ENCODE results near the gene PLCE1. TPM values are rescaled to one million over a fixed set of nuclear protein-coding genes. Genes with fewer than 3 reads are reported as not detected.

PLCE1 gene
- total and polyA plus RNA-seq, 2 donors (not counting 1 experiment from before 2014, with no cell fraction given), result 0.33 to 1.2 TPM

DNA sequence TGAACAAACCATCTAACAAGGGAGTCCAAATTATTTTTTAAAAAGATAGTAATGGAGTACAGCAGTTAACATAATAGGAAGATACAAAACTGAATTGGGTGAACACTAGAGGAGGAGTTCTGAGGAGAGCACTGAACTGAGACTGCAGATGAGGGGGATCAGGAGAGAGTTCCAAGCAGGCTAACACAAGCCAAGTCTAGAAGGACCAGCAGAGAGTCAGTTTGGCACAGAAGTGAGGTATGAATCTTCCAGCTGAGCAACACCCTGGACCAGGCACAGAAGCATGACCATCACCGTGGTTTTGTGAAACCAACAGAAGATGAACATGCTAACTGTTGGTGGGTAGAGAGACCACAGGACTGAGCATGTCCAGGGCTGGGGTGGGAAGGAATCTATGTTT lies 30.8 kb upstream of the PLCE1 start:
- Histone ChIP-seq H3K27me3 (ENCODE audit: control insufficient read depth, insufficient read depth, low read length) (no peaks in the 10 kb centered on the region), H3K79me2 (ENCODE audit: control insufficient read depth, insufficient read depth, low read length) (no peaks in the 10 kb centered on the region), H3K4me1 (ENCODE audit: control insufficient read depth, extremely low read depth, insufficient read depth, low read length) (no peaks in the 10 kb centered on the region), H3K9me3 (ENCODE audit: control insufficient read depth, insufficient read depth, low read depth, low read length) (no peaks in the 10 kb centered on the region), H3K36me3 (ENCODE audit: control insufficient read depth, insufficient read depth, low read length) (no peaks in the 10 kb centered on the region), H3K4me2 (ENCODE audit: extremely low read depth, insufficient read depth, low read length) (no peak overlapping the region), H4K20me1 (ENCODE audit: control insufficient read depth, extremely low read depth, insufficient read depth, low read length) (no peaks in the 10 kb centered on the region), H3K27ac (ENCODE audit: insufficient read depth, low read length) (no peak overlapping the region), H2AFZ (ENCODE audit: low read length) (no peak overlapping the region), H3K9ac (ENCODE audit: insufficient read depth, low read length) (no peak overlapping the region), H3K4me3 (replicated peaks in 1 of 4; ENCODE audit: control extremely low read depth in 1 of 4, insufficient read depth in 1 of 4, low read depth in 3 of 4, low read length in 4 of 4) (no peak overlapping the region)
- DNase-seq (ENCODE audit: low read depth in 2 of 2), result no peak
- no peak for TF ChIP-seq EZH2 (IDR thresholded peaks at IDR 0.05; ENCODE audit: low read length, missing control alignments)
- TF ChIP-seq, protein P1, sequence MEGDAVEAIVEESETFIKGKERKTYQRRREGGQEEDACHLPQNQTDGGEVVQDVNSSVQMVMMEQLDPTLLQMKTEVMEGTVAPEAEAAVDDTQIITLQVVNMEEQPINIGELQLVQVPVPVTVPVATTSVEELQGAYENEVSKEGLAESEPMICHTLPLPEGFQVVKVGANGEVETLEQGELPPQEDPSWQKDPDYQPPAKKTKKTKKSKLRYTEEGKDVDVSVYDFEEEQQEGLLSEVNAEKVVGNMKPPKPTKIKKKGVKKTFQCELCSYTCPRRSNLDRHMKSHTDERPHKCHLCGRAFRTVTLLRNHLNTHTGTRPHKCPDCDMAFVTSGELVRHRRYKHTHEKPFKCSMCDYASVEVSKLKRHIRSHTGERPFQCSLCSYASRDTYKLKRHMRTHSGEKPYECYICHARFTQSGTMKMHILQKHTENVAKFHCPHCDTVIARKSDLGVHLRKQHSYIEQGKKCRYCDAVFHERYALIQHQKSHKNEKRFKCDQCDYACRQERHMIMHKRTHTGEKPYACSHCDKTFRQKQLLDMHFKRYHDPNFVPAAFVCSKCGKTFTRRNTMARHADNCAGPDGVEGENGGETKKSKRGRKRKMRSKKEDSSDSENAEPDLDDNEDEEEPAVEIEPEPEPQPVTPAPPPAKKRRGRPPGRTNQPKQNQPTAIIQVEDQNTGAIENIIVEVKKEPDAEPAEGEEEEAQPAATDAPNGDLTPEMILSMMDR (conservative IDR thresholded peaks at IDR 0.05 in 1 of 2, IDR thresholded peaks at IDR 0.05 in 1 of 2; ENCODE audit: low read depth in 1 of 2, low read length in 2 of 2), result no peak

DNA sequence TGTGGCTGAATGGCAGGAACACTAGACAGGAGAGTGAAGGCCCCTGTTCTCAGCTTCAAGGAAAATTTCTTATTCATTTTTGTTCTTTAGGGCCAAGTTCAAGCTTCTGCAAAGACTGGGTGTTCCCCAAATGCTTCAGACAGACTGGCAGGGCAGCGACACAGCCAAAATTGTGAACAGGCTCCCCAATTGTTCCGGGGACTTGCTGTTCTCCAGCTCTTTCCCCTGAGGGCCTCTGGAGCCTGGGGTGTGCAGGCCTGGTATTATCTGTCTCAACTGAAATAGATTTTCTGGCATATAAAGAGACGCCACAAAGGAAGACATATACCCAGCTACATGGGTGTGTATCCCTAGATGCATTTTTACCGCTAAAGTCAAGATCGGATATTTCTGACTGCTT lies 30.3 kb upstream of the PLCE1 start:
- no peak overlapping the region for H3K4me2 ChIP-seq (ENCODE audit: extremely low read depth, insufficient read depth, low read length)
- H2AFZ ChIP-seq (ENCODE audit: low read length), result no peak overlapping the region
- DNase-seq (ENCODE audit: low read depth in 2 of 2), result no peak
- H3K4me3 ChIP-seq (replicated peaks in 1 of 4; ENCODE audit: control extremely low read depth in 1 of 4, insufficient read depth in 1 of 4, low read depth in 3 of 4, low read length in 4 of 4), result no peak overlapping the region
- no peaks in the 10 kb centered on the region for H4K20me1 ChIP-seq (ENCODE audit: control insufficient read depth, extremely low read depth, insufficient read depth, low read length)
- TF ChIP-seq, protein P1 (conservative IDR thresholded peaks at IDR 0.05 in 1 of 2, IDR thresholded peaks at IDR 0.05 in 1 of 2; ENCODE audit: low read depth in 1 of 2, low read length in 2 of 2), result no peak
- TF ChIP-seq EZH2 (IDR thresholded peaks at IDR 0.05; ENCODE audit: low read length, missing control alignments), result no peak
- no peaks in the 10 kb centered on the region for H3K79me2 ChIP-seq (ENCODE audit: control insufficient read depth, insufficient read depth, low read length)
- no peak overlapping the region for H3K27ac ChIP-seq (ENCODE audit: insufficient read depth, low read length)
- H3K36me3 ChIP-seq (ENCODE audit: control insufficient read depth, insufficient read depth, low read length), result no peaks in the 10 kb centered on the region
- H3K27me3 ChIP-seq (ENCODE audit: control insufficient read depth, insufficient read depth, low read length), result no peaks in the 10 kb centered on the region
- H3K9ac ChIP-seq (ENCODE audit: insufficient read depth, low read length), result no peak overlapping the region
- no peaks in the 10 kb centered on the region for H3K4me1 ChIP-seq (ENCODE audit: control insufficient read depth, extremely low read depth, insufficient read depth, low read length)
- no peaks in the 10 kb centered on the region for H3K9me3 ChIP-seq (ENCODE audit: control insufficient read depth, insufficient read depth, low read depth, low read length)

DNA sequence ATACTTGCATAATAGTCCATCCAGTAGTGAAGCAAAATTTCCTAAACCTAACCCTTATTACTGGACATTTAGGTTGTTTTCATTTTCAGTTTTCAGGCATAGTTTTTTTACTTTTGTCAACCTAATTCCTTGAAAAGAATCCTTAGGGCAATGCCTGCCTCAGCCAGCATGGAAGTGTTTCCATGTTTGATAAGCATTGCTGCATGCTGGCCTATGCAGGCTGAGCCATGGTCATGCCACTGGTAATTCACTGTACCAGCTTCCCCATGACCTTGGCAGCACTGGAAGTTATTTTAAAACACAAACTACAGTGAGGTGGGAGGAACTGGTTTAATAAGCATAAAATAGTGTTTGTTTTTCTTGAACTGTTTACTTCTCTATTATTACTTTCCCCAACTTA lies 27.8 kb upstream of the PLCE1 start:
- TF ChIP-seq EZH2 (IDR thresholded peaks at IDR 0.05; ENCODE audit: low read length, missing control alignments), result no peak
- TF ChIP-seq, protein P1 (conservative IDR thresholded peaks at IDR 0.05 in 1 of 2, IDR thresholded peaks at IDR 0.05 in 1 of 2; ENCODE audit: low read depth in 1 of 2, low read length in 2 of 2), result no peak
- no peak overlapping the region for H3K4me2 ChIP-seq (ENCODE audit: extremely low read depth, insufficient read depth, low read length)
- H2AFZ ChIP-seq (ENCODE audit: low read length), result no peak overlapping the region
- H3K9me3 ChIP-seq (ENCODE audit: control insufficient read depth, insufficient read depth, low read depth, low read length), result no peaks in the 10 kb centered on the region
- no peaks in the 10 kb centered on the region for H3K4me1 ChIP-seq (ENCODE audit: control insufficient read depth, extremely low read depth, insufficient read depth, low read length)
- no peaks in the 10 kb centered on the region for H3K79me2 ChIP-seq (ENCODE audit: control insufficient read depth, insufficient read depth, low read length)
- no peaks in the 10 kb centered on the region for H3K36me3 ChIP-seq (ENCODE audit: control insufficient read depth, insufficient read depth, low read length)
- H3K4me3 ChIP-seq (replicated peaks in 1 of 4; ENCODE audit: control extremely low read depth in 1 of 4, insufficient read depth in 1 of 4, low read depth in 3 of 4, low read length in 4 of 4), result no peak overlapping the region
- no peak overlapping the region for H3K27ac ChIP-seq (ENCODE audit: insufficient read depth, low read length)
- no peaks in the 10 kb centered on the region for H3K27me3 ChIP-seq (ENCODE audit: control insufficient read depth, insufficient read depth, low read length)
- no peaks in the 10 kb centered on the region for H4K20me1 ChIP-seq (ENCODE audit: control insufficient read depth, extremely low read depth, insufficient read depth, low read length)
- no peak overlapping the region for H3K9ac ChIP-seq (ENCODE audit: insufficient read depth, low read length)
- no peak for DNase-seq (ENCODE audit: low read depth in 2 of 2)
